ENCODE results near the gene CCDC57.

DNA sequence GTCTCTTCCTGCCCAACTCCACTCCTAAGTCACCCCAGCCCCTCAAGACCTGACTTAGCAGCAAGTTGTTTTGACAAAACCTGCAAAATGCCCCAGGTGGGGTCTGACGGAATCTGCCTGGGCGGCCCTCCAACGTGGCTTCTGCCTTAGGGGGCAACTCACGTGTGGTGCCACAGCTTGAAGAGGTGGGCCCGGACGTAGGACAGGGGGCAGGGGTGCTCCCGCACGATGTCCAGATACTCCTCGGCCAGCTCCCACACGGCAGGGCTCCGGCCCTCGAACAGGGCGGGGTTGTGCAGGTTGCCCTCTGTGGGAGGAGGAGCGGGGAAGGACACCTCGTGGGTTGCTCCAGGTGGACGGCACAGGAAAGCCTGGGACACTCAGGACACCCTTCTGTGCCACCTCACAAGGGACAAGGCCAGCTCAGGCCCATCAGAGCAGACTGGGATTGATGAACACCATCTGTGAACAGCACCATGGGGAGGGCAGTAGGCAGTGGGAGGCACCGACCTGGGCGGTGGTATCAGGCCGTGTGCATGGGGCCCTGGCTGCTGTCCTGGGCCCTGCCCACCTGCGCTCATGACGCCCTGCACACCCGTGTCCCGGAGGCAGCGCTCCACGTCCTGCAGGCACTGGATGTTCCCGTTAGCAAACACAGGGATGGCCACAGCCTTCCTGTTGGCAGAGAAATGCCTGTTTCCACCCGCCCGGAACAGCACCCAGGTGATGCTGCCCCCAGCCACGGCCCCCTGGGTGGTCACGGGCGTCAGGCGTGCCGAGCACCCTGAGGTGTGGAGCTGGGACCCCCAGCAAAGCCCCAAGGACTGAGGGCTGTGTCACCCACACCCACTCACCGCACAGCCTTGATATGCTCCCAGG lies 151.4 kb downstream of the CCDC57 start:
- TF ChIP-seq, protein P1, sequence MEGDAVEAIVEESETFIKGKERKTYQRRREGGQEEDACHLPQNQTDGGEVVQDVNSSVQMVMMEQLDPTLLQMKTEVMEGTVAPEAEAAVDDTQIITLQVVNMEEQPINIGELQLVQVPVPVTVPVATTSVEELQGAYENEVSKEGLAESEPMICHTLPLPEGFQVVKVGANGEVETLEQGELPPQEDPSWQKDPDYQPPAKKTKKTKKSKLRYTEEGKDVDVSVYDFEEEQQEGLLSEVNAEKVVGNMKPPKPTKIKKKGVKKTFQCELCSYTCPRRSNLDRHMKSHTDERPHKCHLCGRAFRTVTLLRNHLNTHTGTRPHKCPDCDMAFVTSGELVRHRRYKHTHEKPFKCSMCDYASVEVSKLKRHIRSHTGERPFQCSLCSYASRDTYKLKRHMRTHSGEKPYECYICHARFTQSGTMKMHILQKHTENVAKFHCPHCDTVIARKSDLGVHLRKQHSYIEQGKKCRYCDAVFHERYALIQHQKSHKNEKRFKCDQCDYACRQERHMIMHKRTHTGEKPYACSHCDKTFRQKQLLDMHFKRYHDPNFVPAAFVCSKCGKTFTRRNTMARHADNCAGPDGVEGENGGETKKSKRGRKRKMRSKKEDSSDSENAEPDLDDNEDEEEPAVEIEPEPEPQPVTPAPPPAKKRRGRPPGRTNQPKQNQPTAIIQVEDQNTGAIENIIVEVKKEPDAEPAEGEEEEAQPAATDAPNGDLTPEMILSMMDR (IDR thresholded peaks at IDR 0.05), result no peak
- TF ChIP-seq EP300 (IDR thresholded peaks at IDR 0.05; ENCODE audit: low read depth) (no peak), POLR2A (IDR thresholded peaks at IDR 0.05) (no peak)

All from transverse colon (tissue), 3 donors.